DND-41 (cell line): ENCODE measurements around the gene AFAP1.

ENCODE experiments used
- ATAC-seq: fragments of 200-7000 bp; cut with Tn5 transposase; 3 replicates; pipeline ENCODE4 v1.9.1; 2021; ENCODE audit warnings: low read depth; ENCODE audit not compliant: insufficient read depth
- DNase-seq: peaks from one replicate; pipeline ENCODE4 v3.0.0-alpha.2; 2020
- H2AFZ ChIP-seq: 2 replicates; pipeline ENCODE4 v1.6.0; 2012; ENCODE audit warnings: low read depth, low read length
- H3K27ac ChIP-seq: 2 replicates; pipeline ENCODE4 v1.5.1; 2012; ENCODE audit warnings: low read length, inconsistent platforms
- H3K27me3 ChIP-seq: fragments of 200-600 bp; sonication (generic); 2 replicates; pipeline ENCODE4 v1.6.0; 2012; ENCODE audit warnings: low read length, mild to moderate bottlenecking, inconsistent platforms; ENCODE audit not compliant: insufficient read depth, poor library complexity
- H3K36me3 ChIP-seq: 2 replicates; pipeline ENCODE4 v1.5.1; 2012; ENCODE audit warnings: low read length, inconsistent platforms; ENCODE audit not compliant: insufficient read depth
- H3K4me1 ChIP-seq: 2 replicates; pipeline ENCODE4 v1.5.1; 2012; ENCODE audit warnings: mild to moderate bottlenecking, low read length; ENCODE audit not compliant: insufficient read depth
- H3K4me2 ChIP-seq: 2 replicates; pipeline ENCODE4 v1.6.0; 2012; ENCODE audit warnings: mild to moderate bottlenecking, moderate library complexity, low read length, inconsistent platforms; ENCODE audit not compliant: insufficient read depth
- H3K4me3 ChIP-seq, 2 experiments: fragments of 200-600 bp in 1 of 2; shearing (Covaris generic) in 1 of 2; 2 replicates each; pipeline ENCODE4 v1.5.1; 2012 to 2016; ENCODE audit warnings: inconsistent platforms in 2 of 2, low read length in 2 of 2, mild to moderate bottlenecking in 2 of 2, low read depth in 1 of 2, moderate library complexity in 1 of 2
- H3K79me2 ChIP-seq: 2 replicates; pipeline ENCODE4 v1.6.0; 2012; ENCODE audit warnings: low read length, inconsistent platforms; ENCODE audit not compliant: insufficient read depth
- H3K9ac ChIP-seq: 2 replicates; pipeline ENCODE4 v1.6.0; 2012; ENCODE audit warnings: low read depth, mild to moderate bottlenecking, inconsistent platforms, low read length, moderate library complexity
- H3K9me3 ChIP-seq: 2 replicates; pipeline ENCODE4 v1.5.1; 2012; ENCODE audit warnings: low read length, moderate library complexity, mild to moderate bottlenecking, inconsistent platforms; ENCODE audit not compliant: insufficient read depth, severe bottlenecking
- H4K20me1 ChIP-seq: 2 replicates; pipeline ENCODE4 v1.6.0; 2012; ENCODE audit warnings: low read length; ENCODE audit not compliant: insufficient read depth
- EZH2 ChIP-seq: IDR thresholded peaks from 3 replicates; pipeline ENCODE4 v1.6.1; 2012; ENCODE audit warnings: borderline replicate concordance, low read depth, mild to moderate bottlenecking, moderate library complexity, low read length, inconsistent platforms; ENCODE audit not compliant: severe bottlenecking
- TF ChIP-seq, protein P1 (sequence below): IDR thresholded peaks from 2 replicates; pipeline ENCODE4 v1.5.1; 2012; ENCODE audit warnings: borderline replicate concordance, low read length, moderate library complexity, mild to moderate bottlenecking; ENCODE audit not compliant: poor library complexity, severe bottlenecking; ENCODE audit errors: extremely low read depth

AFAP1 gene

DNA sequence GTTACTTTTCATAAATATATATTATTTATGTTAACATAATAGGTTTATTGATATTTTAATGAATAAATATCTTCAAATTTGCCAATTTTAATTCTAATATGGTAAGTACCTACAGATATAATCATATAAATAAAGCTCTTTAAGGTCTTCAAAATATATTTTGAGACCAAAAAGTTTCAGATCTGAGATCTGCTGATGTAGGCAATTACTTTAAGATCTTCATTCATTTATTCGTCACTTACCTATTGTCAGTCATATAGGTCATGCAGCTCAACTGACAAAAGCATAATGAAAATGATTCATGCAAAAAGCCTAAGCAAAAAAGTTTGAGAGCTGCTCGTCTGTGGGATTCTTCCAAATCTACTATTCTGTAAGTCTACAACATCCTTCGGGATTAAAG is 64.8 kb downstream of the AFAP1 start:
- H3K79me2 ChIP-seq: no peaks in the 10 kb centered on the region

DNA sequence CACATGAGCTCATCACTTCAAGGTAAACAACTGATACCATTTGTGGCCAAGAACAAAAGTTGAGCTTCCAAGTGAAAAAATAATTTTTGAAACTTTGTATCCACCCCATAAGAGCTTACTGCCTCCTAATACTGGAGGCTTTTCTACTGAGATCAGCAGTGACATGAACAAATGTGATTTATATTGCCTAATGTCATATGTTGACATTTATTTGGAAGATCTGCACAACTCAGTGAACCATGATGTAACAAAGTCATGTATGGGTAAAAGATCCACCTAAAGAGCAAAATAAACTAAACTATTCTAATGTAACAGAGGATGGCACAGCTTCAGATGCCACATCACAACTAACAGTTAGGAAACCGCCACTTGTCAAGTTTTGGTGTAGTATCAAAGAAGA is 65.8 kb downstream of the AFAP1 start:
- Histone ChIP-seq H3K27me3 (peaks cover 5% of the 10 kb centered on the region), H2AFZ (no peak overlapping the region), H3K9me3 (no peaks in the 10 kb centered on the region), H4K20me1 (no peaks in the 10 kb centered on the region), H3K27ac (no peak overlapping the region), H3K79me2 (no peaks in the 10 kb centered on the region), H3K4me3 (no peak overlapping the region), H3K4me1 (no peaks in the 10 kb centered on the region), H3K4me2 (no peak overlapping the region), H3K36me3 (no peaks in the 10 kb centered on the region), H3K9ac (no peak overlapping the region)
- DNase-seq (no peak), ATAC-seq (no peak)
- TF ChIP-seq EZH2: no peak
- TF ChIP-seq, protein P1, sequence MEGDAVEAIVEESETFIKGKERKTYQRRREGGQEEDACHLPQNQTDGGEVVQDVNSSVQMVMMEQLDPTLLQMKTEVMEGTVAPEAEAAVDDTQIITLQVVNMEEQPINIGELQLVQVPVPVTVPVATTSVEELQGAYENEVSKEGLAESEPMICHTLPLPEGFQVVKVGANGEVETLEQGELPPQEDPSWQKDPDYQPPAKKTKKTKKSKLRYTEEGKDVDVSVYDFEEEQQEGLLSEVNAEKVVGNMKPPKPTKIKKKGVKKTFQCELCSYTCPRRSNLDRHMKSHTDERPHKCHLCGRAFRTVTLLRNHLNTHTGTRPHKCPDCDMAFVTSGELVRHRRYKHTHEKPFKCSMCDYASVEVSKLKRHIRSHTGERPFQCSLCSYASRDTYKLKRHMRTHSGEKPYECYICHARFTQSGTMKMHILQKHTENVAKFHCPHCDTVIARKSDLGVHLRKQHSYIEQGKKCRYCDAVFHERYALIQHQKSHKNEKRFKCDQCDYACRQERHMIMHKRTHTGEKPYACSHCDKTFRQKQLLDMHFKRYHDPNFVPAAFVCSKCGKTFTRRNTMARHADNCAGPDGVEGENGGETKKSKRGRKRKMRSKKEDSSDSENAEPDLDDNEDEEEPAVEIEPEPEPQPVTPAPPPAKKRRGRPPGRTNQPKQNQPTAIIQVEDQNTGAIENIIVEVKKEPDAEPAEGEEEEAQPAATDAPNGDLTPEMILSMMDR: no peak

More for the DNA sequence above, 64.8 kb downstream of the AFAP1 start:
- Histone ChIP-seq H3K27me3 (peaks cover 5% of the 10 kb centered on the region), H3K4me2 (no peak overlapping the region), H3K9me3 (no peaks in the 10 kb centered on the region), H3K27ac (no peak overlapping the region), H2AFZ (no peak overlapping the region), H3K36me3 (no peaks in the 10 kb centered on the region), H3K9ac (no peak overlapping the region), H3K4me3 (no peak overlapping the region), H4K20me1 (no peaks in the 10 kb centered on the region), H3K4me1 (no peaks in the 10 kb centered on the region)
- DNase-seq (no peak), ATAC-seq (no peak)
- no peak for TF ChIP-seq EZH2
- TF ChIP-seq, protein P1: no peak

DNA sequence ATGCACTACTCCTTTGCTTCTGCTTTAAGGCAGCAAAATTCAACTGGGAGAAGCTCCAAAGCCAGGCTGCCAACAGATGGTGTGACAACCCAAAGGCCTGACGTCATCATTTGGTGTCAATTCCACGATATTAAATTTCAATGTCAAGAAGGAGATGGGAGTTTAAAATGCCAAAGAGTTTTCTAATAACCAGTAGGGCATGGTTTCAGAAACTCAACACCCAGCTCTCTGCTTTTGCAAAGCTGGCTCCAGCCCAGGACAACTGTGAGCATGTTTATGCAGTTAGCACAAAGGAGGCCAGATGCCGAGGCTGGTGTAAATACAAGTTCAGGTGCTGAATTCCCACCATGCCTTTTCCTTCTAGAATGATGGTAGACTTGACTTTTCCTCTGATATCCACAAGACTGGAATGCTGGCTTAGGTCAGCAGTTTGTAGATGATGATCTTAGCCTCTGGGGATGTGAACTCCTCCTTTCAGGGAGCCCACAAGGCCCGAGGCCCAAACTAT is 67.3 kb downstream of the AFAP1 start:
- no peaks in the 10 kb centered on the region for H3K79me2 ChIP-seq
- no peak overlapping the region for H3K4me2 ChIP-seq
- TF ChIP-seq, protein P1: no peak
- TF ChIP-seq EZH2: no peak

DNA sequence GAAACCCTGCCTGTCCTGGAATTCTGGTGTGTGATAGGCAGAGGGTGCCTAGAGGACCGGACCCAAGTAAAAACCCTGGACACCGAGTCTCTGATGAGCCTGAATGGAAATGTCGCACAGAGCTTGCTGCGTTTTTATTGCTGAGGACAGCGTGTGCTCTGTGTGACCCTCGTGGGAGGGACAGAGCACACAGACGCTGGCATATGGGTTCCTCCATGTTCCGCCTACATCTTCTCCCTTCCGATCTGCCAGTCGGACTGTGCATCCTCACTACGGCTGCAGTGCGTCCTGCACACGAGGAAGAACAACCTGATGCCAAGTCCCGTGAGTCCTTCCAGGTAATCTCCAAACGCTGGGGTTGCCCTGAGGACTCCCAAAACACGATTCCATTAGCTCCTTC is 68.3 kb downstream of the AFAP1 start:
- no peak overlapping the region for H2AFZ ChIP-seq
- TF ChIP-seq, protein P1: no peak
- TF ChIP-seq EZH2: no peak
- no peak overlapping the region for H3K4me3 ChIP-seq
- no peaks in the 10 kb centered on the region for H3K79me2 ChIP-seq
- DNase-seq (no peak), ATAC-seq (no peak)
- no peaks in the 10 kb centered on the region for H3K9me3 ChIP-seq
- H3K4me2 ChIP-seq: no peak overlapping the region
- H3K27ac ChIP-seq: no peak overlapping the region
- no peaks in the 10 kb centered on the region for H4K20me1 ChIP-seq
- peaks cover 5% of the 10 kb centered on the region for H3K27me3 ChIP-seq
- no peaks in the 10 kb centered on the region for H3K4me1 ChIP-seq
- H3K9ac ChIP-seq: no peak overlapping the region
- no peaks in the 10 kb centered on the region for H3K36me3 ChIP-seq

More for the DNA sequence above, 67.3 kb downstream of the AFAP1 start:
- Histone ChIP-seq H3K36me3 (no peaks in the 10 kb centered on the region), H3K4me1 (no peaks in the 10 kb centered on the region), H3K9me3 (no peaks in the 10 kb centered on the region), H3K27me3 (peaks cover 5% of the 10 kb centered on the region), H2AFZ (no peak overlapping the region), H3K27ac (no peak overlapping the region), H3K9ac (no peak overlapping the region), H4K20me1 (no peaks in the 10 kb centered on the region), H3K4me3 (no peak overlapping the region)
- DNase-seq: no peak
- ATAC-seq: no peak
